Peyer's patch (tissue), 4 donors: Measurements from ENCODE around the gene LPA. TPM values are rescaled to one million over a fixed set of nuclear protein-coding genes. Genes with fewer than 3 reads are reported as not detected.
"Not testable (repeated sequence)": the region's sequence is repeated elsewhere in the genome, so short reads cannot be mapped to it uniquely, and the experiment has no call there.

Experiments
- DNase-seq, 3 donors: peaks; one replicate each; pipeline ENCODE4 v3.0.0-alpha.2; 2017 to 2019
- H3K27ac ChIP-seq, 4 donors: fragments of 200-600 bp; sonication (generic); one replicate each; pipeline ENCODE4 v1.5.1; 2016 to 2019
- H3K27me3 ChIP-seq, 2 donors: fragments of 200-600 bp; sonication (generic); one replicate each; pipeline ENCODE4 v1.5.1; 2019
- H3K36me3 ChIP-seq, 3 donors: fragments of 200-600 bp; sonication (generic); one replicate each; pipeline ENCODE4 v1.5.1; 2016 to 2019
- H3K4me1 ChIP-seq, 4 donors: fragments of 200-600 bp; sonication (generic); one replicate each; pipeline ENCODE4 v1.5.1; 2016 to 2019
- H3K4me3 ChIP-seq, 4 donors: fragments of 200-600 bp; sonication (generic); 1 replicate in 3 of 4; 2 replicates in 1 of 4; pipeline ENCODE4 v1.5.1; 2016 to 2019; ENCODE audit warnings: mild to moderate bottlenecking in 1 of 4
- H3K9me3 ChIP-seq, 4 donors: fragments of 200-600 bp; sonication (generic); one replicate each; pipeline ENCODE4 v1.5.1; 2016 to 2019; ENCODE audit warnings: mild to moderate bottlenecking in 1 of 4
- CTCF ChIP-seq, 6 experiments: fragments of 450-650 bp in 4 of 6; fragments of 200-600 bp in 2 of 6; sonication (generic) in 1 of 6; IDR thresholded peaks; one replicate each; pipeline ENCODE4 v1.5.1; 2017 to 2019; ENCODE audit warnings: antibody characterized with exemption in 6 of 6, mild to moderate bottlenecking in 3 of 6, moderate library complexity in 1 of 6
- POLR2A ChIP-seq, 2 donors: fragments of 450-650 bp; IDR thresholded peaks; one replicate each; pipeline ENCODE4 v1.5.1; 2017; ENCODE audit warnings: antibody characterized with exemption in 2 of 2, mild to moderate bottlenecking in 2 of 2, moderate library complexity in 2 of 2
- total RNA-seq, 4 donors: library from RNA; depleted of rRNA; stranded (reverse); fragments of >200 nt; gene quantifications; one replicate each; pipeline ENCODE4 v1.1.0, GENCODE V29; 2016

Gene LPA, protein sequence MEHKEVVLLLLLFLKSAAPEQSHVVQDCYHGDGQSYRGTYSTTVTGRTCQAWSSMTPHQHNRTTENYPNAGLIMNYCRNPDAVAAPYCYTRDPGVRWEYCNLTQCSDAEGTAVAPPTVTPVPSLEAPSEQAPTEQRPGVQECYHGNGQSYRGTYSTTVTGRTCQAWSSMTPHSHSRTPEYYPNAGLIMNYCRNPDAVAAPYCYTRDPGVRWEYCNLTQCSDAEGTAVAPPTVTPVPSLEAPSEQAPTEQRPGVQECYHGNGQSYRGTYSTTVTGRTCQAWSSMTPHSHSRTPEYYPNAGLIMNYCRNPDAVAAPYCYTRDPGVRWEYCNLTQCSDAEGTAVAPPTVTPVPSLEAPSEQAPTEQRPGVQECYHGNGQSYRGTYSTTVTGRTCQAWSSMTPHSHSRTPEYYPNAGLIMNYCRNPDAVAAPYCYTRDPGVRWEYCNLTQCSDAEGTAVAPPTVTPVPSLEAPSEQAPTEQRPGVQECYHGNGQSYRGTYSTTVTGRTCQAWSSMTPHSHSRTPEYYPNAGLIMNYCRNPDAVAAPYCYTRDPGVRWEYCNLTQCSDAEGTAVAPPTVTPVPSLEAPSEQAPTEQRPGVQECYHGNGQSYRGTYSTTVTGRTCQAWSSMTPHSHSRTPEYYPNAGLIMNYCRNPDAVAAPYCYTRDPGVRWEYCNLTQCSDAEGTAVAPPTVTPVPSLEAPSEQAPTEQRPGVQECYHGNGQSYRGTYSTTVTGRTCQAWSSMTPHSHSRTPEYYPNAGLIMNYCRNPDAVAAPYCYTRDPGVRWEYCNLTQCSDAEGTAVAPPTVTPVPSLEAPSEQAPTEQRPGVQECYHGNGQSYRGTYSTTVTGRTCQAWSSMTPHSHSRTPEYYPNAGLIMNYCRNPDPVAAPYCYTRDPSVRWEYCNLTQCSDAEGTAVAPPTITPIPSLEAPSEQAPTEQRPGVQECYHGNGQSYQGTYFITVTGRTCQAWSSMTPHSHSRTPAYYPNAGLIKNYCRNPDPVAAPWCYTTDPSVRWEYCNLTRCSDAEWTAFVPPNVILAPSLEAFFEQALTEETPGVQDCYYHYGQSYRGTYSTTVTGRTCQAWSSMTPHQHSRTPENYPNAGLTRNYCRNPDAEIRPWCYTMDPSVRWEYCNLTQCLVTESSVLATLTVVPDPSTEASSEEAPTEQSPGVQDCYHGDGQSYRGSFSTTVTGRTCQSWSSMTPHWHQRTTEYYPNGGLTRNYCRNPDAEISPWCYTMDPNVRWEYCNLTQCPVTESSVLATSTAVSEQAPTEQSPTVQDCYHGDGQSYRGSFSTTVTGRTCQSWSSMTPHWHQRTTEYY (N-terminal part only)
- 1 to 10 TPM in 2 of 4 donors, under 1 TPM in 1, not detected in 1; 0.94 to 2.5 (median 1.7) TPM for total RNA-seq

GRCh38 chr6:160664198-160664597 lies at the start of gene LPA:
Gene LPA, minus strand, starts transcription at chr6:160664275. Its CDS starts 61 bp downstream, at chr6:160664214.
- H3K27me3 ChIP-seq, H3K4me1 ChIP-seq, DNase-seq, H3K4me3 ChIP-seq, H3K36me3 ChIP-seq, H3K27ac ChIP-seq, H3K9me3 ChIP-seq: not testable (repeated sequence)

DNA sequence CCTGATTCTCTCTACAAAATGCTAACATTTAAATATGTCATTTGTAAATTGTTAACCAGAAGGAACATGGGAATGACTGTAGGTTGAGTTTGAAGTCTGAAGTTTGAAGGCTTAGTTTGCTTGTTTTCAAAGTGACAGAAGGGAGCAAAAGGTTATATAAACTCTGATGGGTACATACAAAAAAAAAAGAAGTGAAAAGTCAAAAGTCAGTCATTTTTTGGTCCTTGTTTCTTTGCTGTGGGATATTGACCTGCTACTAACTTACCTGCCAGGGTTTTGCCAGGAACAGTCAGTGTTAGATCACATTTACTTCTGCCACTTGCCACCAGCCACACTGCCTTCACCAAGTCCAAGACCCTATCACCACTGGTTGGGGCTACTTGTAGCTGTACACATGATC lies 44.9 kb upstream of the LPA start:
- not testable (repeated sequence) for DNase-seq, H3K4me3 ChIP-seq, H3K27ac ChIP-seq, H3K4me1 ChIP-seq, H3K27me3 ChIP-seq, H3K36me3 ChIP-seq, H3K9me3 ChIP-seq

DNA sequence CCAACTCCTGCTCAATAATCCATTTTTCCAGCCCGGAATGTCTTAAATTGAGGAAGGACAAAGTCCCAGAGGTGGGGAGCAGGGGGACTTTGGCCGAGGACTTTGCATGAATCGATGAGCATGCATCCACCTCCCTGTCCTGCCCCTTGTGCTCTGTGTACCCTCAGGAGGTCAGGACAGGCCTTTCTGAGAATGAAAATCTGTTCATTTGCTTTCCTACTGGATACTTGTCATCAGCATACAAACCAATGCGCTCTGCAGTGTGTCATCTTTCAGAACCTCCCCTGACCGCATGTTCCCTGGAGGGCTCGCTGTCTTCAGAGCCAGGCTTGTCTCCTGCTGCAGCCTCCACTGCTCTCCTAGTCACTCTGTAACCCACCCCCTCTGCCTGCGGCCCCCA lies 40.6 kb upstream of the LPA start:
- not testable (repeated sequence) for H3K27me3 ChIP-seq, H3K4me1 ChIP-seq, H3K4me3 ChIP-seq, H3K36me3 ChIP-seq, H3K27ac ChIP-seq, H3K9me3 ChIP-seq, DNase-seq

DNA sequence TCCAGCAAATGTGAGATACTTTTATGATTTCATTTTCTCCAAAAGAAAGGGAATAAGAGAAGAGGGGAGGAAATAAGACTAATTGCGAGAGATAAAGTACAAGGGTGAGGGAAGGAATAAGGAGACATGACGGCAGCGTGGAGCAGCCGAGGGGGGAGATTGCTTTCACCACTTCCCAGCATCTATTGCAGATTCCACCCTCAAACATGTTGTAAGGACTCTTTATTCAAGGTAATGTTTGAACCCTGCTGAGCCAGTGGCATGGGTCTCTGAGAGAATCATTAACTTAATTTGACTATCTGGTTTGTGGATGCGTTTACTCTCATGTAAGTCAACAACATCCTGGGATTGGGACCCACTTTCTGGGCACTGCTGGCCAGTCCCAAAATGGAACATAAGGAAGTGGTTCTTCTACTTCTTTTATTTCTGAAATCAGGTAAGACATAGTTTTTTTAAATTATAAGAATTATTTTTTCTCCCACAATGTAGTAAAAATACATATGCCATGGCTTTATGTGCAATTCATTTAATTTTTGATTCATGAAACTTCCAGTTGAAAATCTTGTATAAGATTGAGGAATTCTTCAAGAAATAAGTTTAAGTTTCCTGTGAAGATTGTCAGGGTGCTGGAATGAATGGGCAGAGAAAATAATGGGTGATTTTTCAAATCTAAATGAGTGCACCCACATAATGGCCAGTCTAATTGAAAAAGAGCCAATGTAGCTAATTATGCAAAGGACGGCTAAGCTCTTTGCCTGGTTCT lies 38.0 kb upstream of the LPA start, which contains the start of gene PLG:
Gene PLG (plus strand): TSS at position 327 of the 763 bp plus-strand sequence. CDS start 61 bp downstream, at position 388.
- not testable (repeated sequence) for H3K27ac ChIP-seq, DNase-seq, H3K27me3 ChIP-seq, H3K9me3 ChIP-seq, H3K4me1 ChIP-seq, H3K36me3 ChIP-seq
- peak within 1 kb of the TSS in 1 of 4 donors; percentile 16 for H3K4me3 ChIP-seq

DNA sequence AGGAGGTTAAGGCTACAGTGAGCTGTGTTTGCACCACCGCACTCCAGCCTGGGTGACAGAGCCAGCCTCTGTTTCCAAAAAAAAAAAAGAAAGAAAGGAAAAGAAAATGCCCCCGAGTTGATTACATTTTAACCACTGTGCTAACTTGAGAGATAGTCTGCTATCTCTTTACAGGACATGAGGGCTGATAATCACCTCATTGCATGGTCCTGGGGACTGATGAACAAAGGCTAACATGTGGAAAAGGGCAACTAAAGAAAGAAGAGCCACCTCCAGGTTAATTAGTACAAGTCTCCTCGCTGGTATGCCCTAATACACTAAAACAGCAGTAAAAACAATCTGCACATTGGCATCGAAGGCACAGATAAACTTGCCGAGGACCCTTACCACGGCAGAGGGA lies 33.8 kb upstream of the LPA start:
- no peak overlapping the region for H3K27ac ChIP-seq

DNA sequence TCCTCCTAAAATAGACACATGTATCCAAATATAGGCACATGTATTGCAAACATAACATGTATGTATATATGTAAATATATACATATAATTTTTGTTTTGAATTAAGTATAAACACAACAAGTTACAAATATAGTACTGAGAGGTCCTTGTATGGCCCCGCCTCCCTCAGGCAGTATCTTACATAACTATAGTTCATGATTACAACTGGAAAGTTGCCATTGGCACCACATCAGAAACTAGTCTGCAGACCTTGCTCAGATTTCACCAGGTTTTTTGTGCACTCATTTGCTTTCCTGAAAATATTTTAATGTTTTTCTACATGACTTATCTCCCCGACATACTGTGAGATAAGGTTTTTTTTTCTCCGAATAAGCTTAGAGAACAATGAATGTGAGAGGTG lies 32.8 kb upstream of the LPA start:
- H3K36me3 ChIP-seq, H3K27me3 ChIP-seq, H3K4me3 ChIP-seq, DNase-seq, H3K27ac ChIP-seq, H3K4me1 ChIP-seq, H3K9me3 ChIP-seq: not testable (repeated sequence)

More for the DNA sequence above, 33.8 kb upstream of the LPA start:
- DNase-seq: no peak
- no peaks in the 10 kb centered on the region for H3K4me1 ChIP-seq
- TF ChIP-seq POLR2A (IDR thresholded peaks at IDR 0.05) (no peak), CTCF (IDR thresholded peaks at IDR 0.05) (no peak)
- H3K27me3 ChIP-seq: no peaks in the 10 kb centered on the region
- no peak overlapping the region for H3K4me3 ChIP-seq
- no peaks in the 10 kb centered on the region for H3K36me3 ChIP-seq
- H3K9me3 ChIP-seq: no peaks in the 10 kb centered on the region

DNA sequence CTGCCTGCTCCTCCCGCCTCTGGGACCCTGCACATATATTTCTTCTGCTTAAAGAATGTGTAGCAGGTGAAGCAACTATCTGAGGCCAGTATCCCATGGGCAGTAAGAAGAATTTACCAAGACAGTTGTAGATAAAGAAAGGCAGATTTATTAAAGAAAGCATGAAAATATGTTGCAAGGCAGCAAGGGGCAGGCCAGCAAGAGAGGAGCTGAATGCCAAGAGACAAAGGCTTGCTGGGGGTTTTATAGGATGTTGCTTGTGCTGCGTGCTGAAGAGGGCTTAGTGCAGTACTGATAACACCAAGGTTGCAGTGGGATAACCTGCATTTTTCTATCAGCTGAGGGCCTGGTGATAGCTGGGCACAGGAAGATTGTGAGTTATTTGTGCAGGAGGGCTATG lies 31.5 kb upstream of the LPA start:
- H3K9me3 ChIP-seq, H3K27ac ChIP-seq, H3K4me3 ChIP-seq, DNase-seq, H3K27me3 ChIP-seq, H3K36me3 ChIP-seq, H3K4me1 ChIP-seq: not testable (repeated sequence)

DNA sequence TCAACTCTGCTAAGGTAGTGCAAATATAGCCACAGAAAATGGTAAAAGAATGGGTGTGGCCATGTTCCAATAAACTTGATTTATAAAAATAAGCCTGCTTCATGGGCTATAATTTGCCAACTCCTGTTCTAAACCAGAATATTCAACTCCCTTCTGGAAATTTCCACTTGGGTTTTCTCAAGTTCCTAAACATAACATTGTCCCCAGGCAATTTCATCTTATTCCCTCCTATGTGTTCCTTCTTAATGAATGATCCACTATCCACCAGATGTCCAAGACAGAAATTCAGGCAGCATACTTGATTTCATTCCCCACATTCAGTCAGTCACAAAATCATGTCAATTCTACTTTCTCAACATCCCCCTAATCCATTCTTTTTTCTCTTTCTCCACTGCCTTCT lies 30.9 kb upstream of the LPA start:
- H3K36me3 ChIP-seq, H3K4me3 ChIP-seq, DNase-seq, H3K27me3 ChIP-seq, H3K27ac ChIP-seq, H3K4me1 ChIP-seq, H3K9me3 ChIP-seq: not testable (repeated sequence)
